ENCODE data around the gene CPS1. TPM values are rescaled to one million over a fixed set of nuclear protein-coding genes. Genes with fewer than 3 reads are reported as not detected.
A peak's percentile ranks its signal among the peaks of the same experiment; 100 is the strongest.

The CPS1 gene
- total RNA-seq, 1 experiment from 2014 or later, result 9.0 TPM

DNA sequence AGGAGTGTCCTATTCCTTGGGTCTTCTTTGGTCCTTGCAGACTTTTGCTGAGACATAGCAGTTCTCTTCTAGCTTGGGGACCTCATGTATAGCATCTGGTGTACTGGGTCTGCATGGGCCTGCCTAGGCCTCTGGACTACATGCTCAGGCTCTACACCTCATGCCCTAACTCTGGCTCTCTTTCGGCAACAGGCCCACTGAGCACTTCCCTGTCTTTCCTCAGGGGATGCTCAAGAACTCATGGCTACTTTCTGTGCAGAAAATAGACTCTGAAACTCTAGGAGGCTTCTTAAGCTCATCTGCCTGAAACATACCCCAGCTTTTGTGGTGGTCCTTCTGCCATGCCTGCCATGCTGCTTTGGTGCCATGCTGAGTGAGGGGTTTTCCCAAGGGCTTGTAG is 21.5 kb upstream of the CPS1 start:
- Mint-ChIP-seq H3K9me3 (no peaks in the 10 kb centered on the region), H3K4me3 (no peak overlapping the region), H3K36me3 (no peaks in the 10 kb centered on the region), H3K27ac (no peak overlapping the region), H3K4me1 (peaks cover 30% of the 10 kb centered on the region), H3K27me3 (ENCODE audit: low read depth) (no peaks in the 10 kb centered on the region)
- ChIA-PET POLR2A (no interaction called here), CTCF (interaction anchor here (1.2 kb wide), 1 partner anchor 32 kb away, joined by 6 read pairs; no protein-coding TSS in a partner anchor)
- DNase-seq (ENCODE audit: low spot score) (no peak), ATAC-seq (peak; percentile 66)
- TF ChIP-seq SMAD4 (CRISPR knock-in tag; IDR thresholded peaks at IDR 0.05) (no peak), GRHL2 (CRISPR knock-in tag; IDR thresholded peaks at IDR 0.05; ENCODE audit: insufficient replicate concordance, severe bottlenecking) (no peak), JAZF1 (CRISPR knock-in tag; IDR thresholded peaks at IDR 0.05) (no peak), MXD4 (CRISPR knock-in tag; IDR thresholded peaks at IDR 0.05; ENCODE audit: borderline replicate concordance) (no peak), CREB1 (CRISPR knock-in tag; IDR thresholded peaks at IDR 0.05) (no peak), ELF4 (CRISPR knock-in tag; IDR thresholded peaks at IDR 0.05; ENCODE audit: low read depth) (no peak), ETV6 (CRISPR knock-in tag; IDR thresholded peaks at IDR 0.05) (no peak), ZNF219 (CRISPR knock-in tag; IDR thresholded peaks at IDR 0.05; ENCODE audit: borderline replicate concordance) (no peak), PRRX2 (CRISPR knock-in tag; IDR thresholded peaks at IDR 0.05) (no peak), ZNF263 (CRISPR knock-in tag; IDR thresholded peaks at IDR 0.05; ENCODE audit: low read depth) (no peak), TP53 (CRISPR knock-in tag; IDR thresholded peaks at IDR 0.05) (no peak)
- TF ChIP-seq, protein P1, sequence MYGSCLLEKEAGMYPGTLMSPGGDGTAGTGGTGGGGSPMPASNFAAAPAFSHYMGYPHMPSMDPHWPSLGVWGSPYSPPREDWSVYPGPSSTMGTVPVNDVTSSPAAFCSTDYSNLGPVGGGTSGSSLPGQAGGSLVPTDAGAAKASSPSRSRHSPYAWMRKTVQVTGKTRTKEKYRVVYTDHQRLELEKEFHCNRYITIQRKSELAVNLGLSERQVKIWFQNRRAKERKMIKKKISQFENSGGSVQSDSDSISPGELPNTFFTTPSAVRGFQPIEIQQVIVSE (CRISPR knock-in tag; IDR thresholded peaks at IDR 0.05; ENCODE audit: borderline replicate concordance), result no peak
- TF ChIP-seq, protein P2, sequence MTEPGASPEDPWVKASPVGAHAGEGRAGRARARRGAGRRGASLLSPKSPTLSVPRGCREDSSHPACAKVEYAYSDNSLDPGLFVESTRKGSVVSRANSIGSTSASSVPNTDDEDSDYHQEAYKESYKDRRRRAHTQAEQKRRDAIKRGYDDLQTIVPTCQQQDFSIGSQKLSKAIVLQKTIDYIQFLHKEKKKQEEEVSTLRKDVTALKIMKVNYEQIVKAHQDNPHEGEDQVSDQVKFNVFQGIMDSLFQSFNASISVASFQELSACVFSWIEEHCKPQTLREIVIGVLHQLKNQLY (CRISPR knock-in tag; IDR thresholded peaks at IDR 0.05), result no peak
- TF ChIP-seq, protein P3, sequence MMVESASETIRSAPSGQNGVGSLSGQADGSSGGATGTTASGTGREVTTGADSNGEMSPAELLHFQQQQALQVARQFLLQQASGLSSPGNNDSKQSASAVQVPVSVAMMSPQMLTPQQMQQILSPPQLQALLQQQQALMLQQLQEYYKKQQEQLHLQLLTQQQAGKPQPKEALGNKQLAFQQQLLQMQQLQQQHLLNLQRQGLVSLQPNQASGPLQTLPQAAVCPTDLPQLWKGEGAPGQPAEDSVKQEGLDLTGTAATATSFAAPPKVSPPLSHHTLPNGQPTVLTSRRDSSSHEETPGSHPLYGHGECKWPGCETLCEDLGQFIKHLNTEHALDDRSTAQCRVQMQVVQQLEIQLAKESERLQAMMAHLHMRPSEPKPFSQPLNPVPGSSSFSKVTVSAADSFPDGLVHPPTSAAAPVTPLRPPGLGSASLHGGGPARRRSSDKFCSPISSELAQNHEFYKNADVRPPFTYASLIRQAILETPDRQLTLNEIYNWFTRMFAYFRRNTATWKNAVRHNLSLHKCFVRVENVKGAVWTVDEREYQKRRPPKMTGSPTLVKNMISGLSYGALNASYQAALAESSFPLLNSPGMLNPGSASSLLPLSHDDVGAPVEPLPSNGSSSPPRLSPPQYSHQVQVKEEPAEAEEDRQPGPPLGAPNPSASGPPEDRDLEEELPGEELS (CRISPR knock-in tag; IDR thresholded peaks at IDR 0.05), result no peak
- TF ChIP-seq, protein P4, sequence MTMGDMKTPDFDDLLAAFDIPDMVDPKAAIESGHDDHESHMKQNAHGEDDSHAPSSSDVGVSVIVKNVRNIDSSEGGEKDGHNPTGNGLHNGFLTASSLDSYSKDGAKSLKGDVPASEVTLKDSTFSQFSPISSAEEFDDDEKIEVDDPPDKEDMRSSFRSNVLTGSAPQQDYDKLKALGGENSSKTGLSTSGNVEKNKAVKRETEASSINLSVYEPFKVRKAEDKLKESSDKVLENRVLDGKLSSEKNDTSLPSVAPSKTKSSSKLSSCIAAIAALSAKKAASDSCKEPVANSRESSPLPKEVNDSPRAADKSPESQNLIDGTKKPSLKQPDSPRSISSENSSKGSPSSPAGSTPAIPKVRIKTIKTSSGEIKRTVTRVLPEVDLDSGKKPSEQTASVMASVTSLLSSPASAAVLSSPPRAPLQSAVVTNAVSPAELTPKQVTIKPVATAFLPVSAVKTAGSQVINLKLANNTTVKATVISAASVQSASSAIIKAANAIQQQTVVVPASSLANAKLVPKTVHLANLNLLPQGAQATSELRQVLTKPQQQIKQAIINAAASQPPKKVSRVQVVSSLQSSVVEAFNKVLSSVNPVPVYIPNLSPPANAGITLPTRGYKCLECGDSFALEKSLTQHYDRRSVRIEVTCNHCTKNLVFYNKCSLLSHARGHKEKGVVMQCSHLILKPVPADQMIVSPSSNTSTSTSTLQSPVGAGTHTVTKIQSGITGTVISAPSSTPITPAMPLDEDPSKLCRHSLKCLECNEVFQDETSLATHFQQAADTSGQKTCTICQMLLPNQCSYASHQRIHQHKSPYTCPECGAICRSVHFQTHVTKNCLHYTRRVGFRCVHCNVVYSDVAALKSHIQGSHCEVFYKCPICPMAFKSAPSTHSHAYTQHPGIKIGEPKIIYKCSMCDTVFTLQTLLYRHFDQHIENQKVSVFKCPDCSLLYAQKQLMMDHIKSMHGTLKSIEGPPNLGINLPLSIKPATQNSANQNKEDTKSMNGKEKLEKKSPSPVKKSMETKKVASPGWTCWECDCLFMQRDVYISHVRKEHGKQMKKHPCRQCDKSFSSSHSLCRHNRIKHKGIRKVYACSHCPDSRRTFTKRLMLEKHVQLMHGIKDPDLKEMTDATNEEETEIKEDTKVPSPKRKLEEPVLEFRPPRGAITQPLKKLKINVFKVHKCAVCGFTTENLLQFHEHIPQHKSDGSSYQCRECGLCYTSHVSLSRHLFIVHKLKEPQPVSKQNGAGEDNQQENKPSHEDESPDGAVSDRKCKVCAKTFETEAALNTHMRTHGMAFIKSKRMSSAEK (CRISPR knock-in tag; IDR thresholded peaks at IDR 0.05; ENCODE audit: borderline replicate concordance), result no peak
- TF ChIP-seq, protein P5, sequence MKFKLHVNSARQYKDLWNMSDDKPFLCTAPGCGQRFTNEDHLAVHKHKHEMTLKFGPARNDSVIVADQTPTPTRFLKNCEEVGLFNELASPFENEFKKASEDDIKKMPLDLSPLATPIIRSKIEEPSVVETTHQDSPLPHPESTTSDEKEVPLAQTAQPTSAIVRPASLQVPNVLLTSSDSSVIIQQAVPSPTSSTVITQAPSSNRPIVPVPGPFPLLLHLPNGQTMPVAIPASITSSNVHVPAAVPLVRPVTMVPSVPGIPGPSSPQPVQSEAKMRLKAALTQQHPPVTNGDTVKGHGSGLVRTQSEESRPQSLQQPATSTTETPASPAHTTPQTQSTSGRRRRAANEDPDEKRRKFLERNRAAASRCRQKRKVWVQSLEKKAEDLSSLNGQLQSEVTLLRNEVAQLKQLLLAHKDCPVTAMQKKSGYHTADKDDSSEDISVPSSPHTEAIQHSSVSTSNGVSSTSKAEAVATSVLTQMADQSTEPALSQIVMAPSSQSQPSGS (CRISPR knock-in tag; IDR thresholded peaks at IDR 0.05; ENCODE audit: borderline replicate concordance, low read depth), result no peak
